Measurements from ENCODE around the gene ADCY10. TPM values are rescaled to one million over a fixed set of nuclear protein-coding genes. Genes with fewer than 3 reads are reported as not detected.

The ADCY10 gene
- total and polyA plus RNA-seq, 9 of the 15 experiments (the other 6 are each of a cell fraction or from before 2014, with no cell fraction given) = 0.08 to 0.86 (median 0.22) TPM

- TF ChIP-seq MCM3 (IDR thresholded peaks at IDR 0.05) (no peak), ZNF655 (CRISPR knock-in tag; IDR thresholded peaks at IDR 0.05) (no peak), MITF (IDR thresholded peaks at IDR 0.05) (no peak; the same call in 1 of the 2 replicates), SETDB1 (IDR thresholded peaks at IDR 0.05; ENCODE audit: low read length) (no peak), ZNF639 (CRISPR knock-in tag; conservative IDR thresholded peaks at IDR 0.05 in 1 of 2, IDR thresholded peaks at IDR 0.05 in 1 of 2) (peak in 1 of 2 experiments; percentile 12; a peak in 2 of 4 replicates), NKRF (IDR thresholded peaks at IDR 0.05; ENCODE audit: borderline replicate concordance) (peak; percentile 48; the same call in 1 of the 2 replicates), CREM (IDR thresholded peaks at IDR 0.05; ENCODE audit: low read depth) (peak; percentile 55; the same call in 1 of the 2 replicates), HCFC1 (IDR thresholded peaks at IDR 0.05; ENCODE audit: low read depth, low read length) (peak; percentile 82), ZNF518B (CRISPR knock-in tag; IDR thresholded peaks at IDR 0.05) (no peak), SIX5 (IDR thresholded peaks at IDR 0.05; ENCODE audit: borderline replicate concordance in 1 of 2, insufficient read depth in 1 of 2, low read depth in 1 of 2, low read length in 2 of 2) (peak in 1 of 2 experiments; percentile 32; a peak in 3 of 4 replicates), MED1 (CRISPR knock-in tag; IDR thresholded peaks at IDR 0.05; ENCODE audit: borderline replicate concordance) (no peak), DNMT1 (IDR thresholded peaks at IDR 0.05) (no peak), ARID2 (IDR thresholded peaks at IDR 0.05) (no peak), ZNF280B (CRISPR knock-in tag; IDR thresholded peaks at IDR 0.05) (no peak), DACH1 (IDR thresholded peaks at IDR 0.05; ENCODE audit: partially characterized antibody) (no peak)
Observed at GRCh38 chr1:167936068-167936929, 22.4 kb upstream of the ADCY10 start, which contains the start of gene DCAF6 (continued).
